Measurements from ENCODE around the gene EIF5AL1. TPM values are rescaled to one million over a fixed set of nuclear protein-coding genes. Genes with fewer than 3 reads are reported as not detected.
A peak's percentile ranks its signal among the peaks of the same experiment; 100 is the strongest.

Gene EIF5AL1
- total and polyA plus RNA-seq, 2 experiments from 2014 or later: 2.0 to 20.4 TPM

GRCh38 chr10:79491143-79491835, 21.0 kb upstream of the EIF5AL1 start:
- no peaks in the 10 kb centered on the region for H3F3A ChIP-seq (replicated peaks; ENCODE audit: low read depth)
- H3K79me2 ChIP-seq (replicated peaks; ENCODE audit: insufficient read depth): no peaks in the 10 kb centered on the region
- ATAC-seq (peak; percentile 42), DNase-seq (ENCODE audit: low spot score) (peak; percentile 34)
- H3K36me3 ChIP-seq (ENCODE audit: insufficient read depth): no peaks in the 10 kb centered on the region
- Mint-ChIP-seq H3K27me3 (ENCODE audit: insufficient read depth, low read depth, poor library complexity) (peaks cover 18% of the 10 kb centered on the region), H3K9me3 (peaks cover 11% of the 10 kb centered on the region), H3K4me1 (peaks cover 14% of the 10 kb centered on the region), H3K4me3 (no peak overlapping the region), H3K36me3 (ENCODE audit: low read depth) (no peaks in the 10 kb centered on the region), H3K27ac (no peak overlapping the region)
- no peaks in the 10 kb centered on the region for H3K4me1 ChIP-seq (ENCODE audit: insufficient read depth)
- H4K20me1 ChIP-seq (replicated peaks; ENCODE audit: insufficient read depth): no peaks in the 10 kb centered on the region
- TF ChIP-seq CTCF (conservative IDR thresholded peaks at IDR 0.05; ENCODE audit: low read depth in 2 of 2): peak in 1 of 2 experiments; percentile 43; a peak in 3 of 4 replicates
- TF ChIP-seq CREB1 (CRISPR knock-in tag; IDR thresholded peaks at IDR 0.05; ENCODE audit: low read depth): no peak
- H3K27me3 ChIP-seq (ENCODE audit: insufficient read depth): no peaks in the 10 kb centered on the region
- H2AFZ ChIP-seq: peak overlapping the region; percentile 86; the same call in 1 of the 2 replicates
- no peak overlapping the region for H3K27ac ChIP-seq (ENCODE audit: low read depth)
- H3K9me2 ChIP-seq (ENCODE audit: insufficient read depth): no peaks in the 10 kb centered on the region
- no peak overlapping the region for H3K4me3 ChIP-seq
- H3K4me2 ChIP-seq: no peak overlapping the region

GRCh38 chr10:79492256-79492655, 20.1 kb upstream of the EIF5AL1 start:
- Mint-ChIP-seq H3K27me3 (ENCODE audit: insufficient read depth, low read depth, poor library complexity) (peaks cover 21% of the 10 kb centered on the region), H3K27ac (no peak overlapping the region), H3K36me3 (ENCODE audit: low read depth) (no peaks in the 10 kb centered on the region), H3K4me1 (peaks cover 14% of the 10 kb centered on the region), H3K9me3 (peaks cover 15% of the 10 kb centered on the region), H3K4me3 (no peak overlapping the region)
- Histone ChIP-seq H3K36me3 (ENCODE audit: insufficient read depth) (no peaks in the 10 kb centered on the region), H3K79me2 (replicated peaks; ENCODE audit: insufficient read depth) (no peaks in the 10 kb centered on the region), H3K9me2 (ENCODE audit: insufficient read depth) (no peaks in the 10 kb centered on the region), H2AFZ (no peak overlapping the region), H3K4me3 (no peak overlapping the region), H3K27me3 (ENCODE audit: insufficient read depth) (no peaks in the 10 kb centered on the region), H4K20me1 (replicated peaks; ENCODE audit: insufficient read depth) (no peaks in the 10 kb centered on the region), H3K4me1 (ENCODE audit: insufficient read depth) (no peaks in the 10 kb centered on the region), H3K4me2 (no peak overlapping the region), H3F3A (replicated peaks; ENCODE audit: low read depth) (no peaks in the 10 kb centered on the region), H3K27ac (ENCODE audit: low read depth) (no peak overlapping the region)
- ATAC-seq (no peak), DNase-seq (ENCODE audit: low spot score) (no peak)
- TF ChIP-seq EZH2phosphoT487 (IDR thresholded peaks at IDR 0.05; ENCODE audit: unreplicated experiment) (no peak), CREB1 (CRISPR knock-in tag; IDR thresholded peaks at IDR 0.05; ENCODE audit: low read depth) (no peak), STAT1 (IDR thresholded peaks at IDR 0.05; ENCODE audit: unreplicated experiment) (no peak), EZH2 (IDR thresholded peaks at IDR 0.05; ENCODE audit: low read depth, unreplicated experiment) (no peak), CTCF (conservative IDR thresholded peaks at IDR 0.05; ENCODE audit: low read depth in 2 of 2) (no peak), ZNF331 (CRISPR knock-in tag; IDR thresholded peaks at IDR 0.05; ENCODE audit: low read depth) (no peak), POLR2AphosphoS5 (IDR thresholded peaks at IDR 0.05; ENCODE audit: low read depth) (no peak)
- TF ChIP-seq, protein P1, sequence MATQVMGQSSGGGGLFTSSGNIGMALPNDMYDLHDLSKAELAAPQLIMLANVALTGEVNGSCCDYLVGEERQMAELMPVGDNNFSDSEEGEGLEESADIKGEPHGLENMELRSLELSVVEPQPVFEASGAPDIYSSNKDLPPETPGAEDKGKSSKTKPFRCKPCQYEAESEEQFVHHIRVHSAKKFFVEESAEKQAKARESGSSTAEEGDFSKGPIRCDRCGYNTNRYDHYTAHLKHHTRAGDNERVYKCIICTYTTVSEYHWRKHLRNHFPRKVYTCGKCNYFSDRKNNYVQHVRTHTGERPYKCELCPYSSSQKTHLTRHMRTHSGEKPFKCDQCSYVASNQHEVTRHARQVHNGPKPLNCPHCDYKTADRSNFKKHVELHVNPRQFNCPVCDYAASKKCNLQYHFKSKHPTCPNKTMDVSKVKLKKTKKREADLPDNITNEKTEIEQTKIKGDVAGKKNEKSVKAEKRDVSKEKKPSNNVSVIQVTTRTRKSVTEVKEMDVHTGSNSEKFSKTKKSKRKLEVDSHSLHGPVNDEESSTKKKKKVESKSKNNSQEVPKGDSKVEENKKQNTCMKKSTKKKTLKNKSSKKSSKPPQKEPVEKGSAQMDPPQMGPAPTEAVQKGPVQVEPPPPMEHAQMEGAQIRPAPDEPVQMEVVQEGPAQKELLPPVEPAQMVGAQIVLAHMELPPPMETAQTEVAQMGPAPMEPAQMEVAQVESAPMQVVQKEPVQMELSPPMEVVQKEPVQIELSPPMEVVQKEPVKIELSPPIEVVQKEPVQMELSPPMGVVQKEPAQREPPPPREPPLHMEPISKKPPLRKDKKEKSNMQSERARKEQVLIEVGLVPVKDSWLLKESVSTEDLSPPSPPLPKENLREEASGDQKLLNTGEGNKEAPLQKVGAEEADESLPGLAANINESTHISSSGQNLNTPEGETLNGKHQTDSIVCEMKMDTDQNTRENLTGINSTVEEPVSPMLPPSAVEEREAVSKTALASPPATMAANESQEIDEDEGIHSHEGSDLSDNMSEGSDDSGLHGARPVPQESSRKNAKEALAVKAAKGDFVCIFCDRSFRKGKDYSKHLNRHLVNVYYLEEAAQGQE (IDR thresholded peaks at IDR 0.05; ENCODE audit: unreplicated experiment): no peak
